Heart right ventricle (tissue), 16 donors: ENCODE results near the gene CARD9. TPM values are rescaled to one million over a fixed set of nuclear protein-coding genes. Genes with fewer than 3 reads are reported as not detected.
A peak's percentile ranks its signal among the peaks of the same experiment; 100 is the strongest.

Experiments
- ATAC-seq, 8 donors: fragments of 200-7000 bp; cut with Tn5 transposase; one replicate each; pipeline ENCODE4 v1.9.1; 2020; ENCODE audit warnings: mild to moderate bottlenecking in 8 of 8, moderate library complexity in 8 of 8, moderate number of reproducible peaks in 1 of 8
- DNase-seq, 2 donors: peaks; one replicate each; pipeline ENCODE4 v3.0.0-alpha.2; 2020
- H3K27ac ChIP-seq, 10 donors: fragments of 200-600 bp; sonication (generic) in 2 of 10; one replicate each; pipeline versions ENCODE4 v1.5.0 to v1.8.0; 2020 to 2022; ENCODE audit warnings: mild to moderate bottlenecking in 3 of 10
- H3K27me3 ChIP-seq, 7 donors: fragments of 200-600 bp; one replicate each; pipeline ENCODE4 v1.8.0; 2021 to 2022; ENCODE audit warnings: mild to moderate bottlenecking in 2 of 7
- H3K36me3 ChIP-seq, 9 donors: fragments of 200-600 bp; sonication (generic) in 1 of 9; one replicate each; pipeline versions ENCODE4 v1.5.0 to v1.8.0; 2020 to 2022; ENCODE audit warnings: mild to moderate bottlenecking in 2 of 9
- H3K4me1 ChIP-seq, 9 donors: fragments of 200-600 bp; sonication (generic) in 1 of 9; one replicate each; pipeline versions ENCODE4 v1.5.0 to v1.8.0; 2020 to 2022; ENCODE audit warnings: mild to moderate bottlenecking in 4 of 9
- H3K4me3 ChIP-seq, 10 donors: fragments of 200-600 bp; sonication (generic) in 2 of 10; one replicate each; pipeline versions ENCODE4 v1.5.0 to v1.8.0; 2020 to 2022; ENCODE audit warnings: mild to moderate bottlenecking in 7 of 10, moderate library complexity in 2 of 10
- H3K9me3 ChIP-seq, 11 donors: fragments of 200-600 bp in 10 of 11; sonication (generic) in 2 of 11; one replicate each; pipeline versions ENCODE4 v1.5.0 to v1.8.0; 2013 to 2022; ENCODE audit warnings: mild to moderate bottlenecking in 2 of 11, control low read depth in 1 of 11, moderate library complexity in 1 of 11
- CTCF ChIP-seq, 9 donors: fragments of 200-600 bp; sonication (generic) in 2 of 9; IDR thresholded peaks; one replicate each; pipeline versions ENCODE4 v1.5.0 to v1.8.0; 2021 to 2022; ENCODE audit warnings: antibody characterized with exemption in 9 of 9, mild to moderate bottlenecking in 5 of 9, moderate library complexity in 1 of 9
- WGBS, 2 donors: extraction: QIAGEN DNeasy Blood & Tissue Kit; methylation state at CpG; one replicate each; pipeline ENCODE4 v1.1.7; 2013; ENCODE audit warnings: inconsistent platforms in 1 of 2; 5-methylcytosine and 5-hydroxymethylcytosine counted together
- intact Hi-C, 10 donors: fragments of 100-400 bp; cut with DNase I; formaldehyde crosslinking; loops; one replicate each; pipeline versions ENCODE4 v1.11.1 to v1.14.2; 2022
- polyA plus RNA-seq, 2 donors: library from polyadenylated mRNA; stranded (reverse); fragments of 200-250 nt; gene quantifications; one replicate each; pipeline ENCODE4 v1.2.3, GENCODE V29; 2013
- total RNA-seq, 10 donors: library from RNA; stranded (reverse); fragmentation: NEBNext Ultra II Directional in 3 of 10; extraction: Animal tissue kit (Norgen Biotek cat#: 25700) in 3 of 10; gene quantifications; one replicate each; pipeline versions ENCODE4 v1.2.1 to v1.2.4, GENCODE V29; 2021 to 2023
- donor health status: Arrhythmogenic right ventricular cardiomyopathy.
- donor health status: ischemic (EF 13 %, LVEDD 7.1; RV severe dilation, severe dysfunction).
- donor health status: healthy with polysubstance abuse.
- donor health status: DM: no; HTN: yes; CAD: no.
- donor health status: DM: no; HTN: no; CAD: no.
- donor health status: ischemic (EF 25% LVEDD 6.9; RV normal size, moderate dysfunction).
- donor health status: ischemic (EF 25% LVEDD 5.7; RV mildly dilated, moderate dysfunction).
- donor health status: healthy.
- donor health status: DM: yes; HTN: yes; CAD: no.
- donor health status: Ischemic cardiomyopathy.
- donor health status: ischemic (EF 35%, LVEDD 5.7; RV mildly dilated, moderate dysfunction).
- donor health status: nonischemic (EF 11% LVEDD 7.7; RV severe dilation, severe dysfunction).
- donor health status: DM: yes; HTN: yes; CAD: no.
- donor health status: PGD.
- donor health status: ischemic (EF 29% LVEDD 5.4; RV normal size, mild dysfunction).
- donor health status: nonischemic (EF 23%, LVEDD 6.1; RV moderate dilation, normal function).

CARD9 gene
- total and polyA plus RNA-seq, 12 donors: 0.21 to 2.0 (median 1.1) TPM; not detected in 1

GRCh38 chr9:136342181-136343120 is 31.0 kb downstream of the CARD9 start:
- intact Hi-C loops: loop anchor here in 3 of 10 donors (2.0 to 10.0 kb wide), 3 partner anchors 20 to 62 kb away; partner anchors contain the start of genes SNAPC4 (in 2 of the 3) and DNLZ (in 1 of the 3)
- Histone ChIP-seq H3K36me3 (peaks cover 0 to 22% (median 2%) of the 10 kb centered on the region in 9 donors), H3K9me3 (no peaks in the 10 kb centered on the region), H3K4me1 (peaks cover 24 to 63% (median 48%) of the 10 kb centered on the region in 9 donors), H3K27me3 (no peaks in the 10 kb centered on the region), H3K27ac (peak overlapping the region; percentile 74 to 95 (median 92)), H3K4me3 (peak overlapping the region; percentile 18 to 53 (median 47))
- peak; percentile 88 to 90 for DNase-seq
- TF ChIP-seq CTCF (IDR thresholded peaks at IDR 0.05): no peak
- 16 to 25% methylated on average over 52 to 60 of the region's 60 CpGs for WGBS, 2 donors
- peak; percentile 65 to 79 (median 70) for ATAC-seq

GRCh38 chr9:136341769-136342168 is 31.7 kb downstream of the CARD9 start:
- no peak for TF ChIP-seq CTCF (IDR thresholded peaks at IDR 0.05)
- DNase-seq (no peak), ATAC-seq (no peak)
- Histone ChIP-seq H3K4me3 (peak overlapping the region in 4 of 10 donors; percentile 36 to 52 (median 50)), H3K4me1 (peaks cover 24 to 63% (median 48%) of the 10 kb centered on the region in 9 donors), H3K27ac (peak overlapping the region in 9 of 10 donors; percentile 74 to 95 (median 92)), H3K9me3 (no peaks in the 10 kb centered on the region), H3K27me3 (no peaks in the 10 kb centered on the region), H3K36me3 (peaks cover 0 to 29% (median 6%) of the 10 kb centered on the region in 9 donors)
- intact Hi-C loops: loop anchor here in 3 of 10 donors (2.0 to 10.0 kb wide), 3 partner anchors 21 to 63 kb away; partner anchors contain the start of genes SNAPC4 (in 2 of the 3) and DNLZ (in 1 of the 3)
- WGBS, 2 donors: 71 to 75% methylated on average over 10 of the region's 10 CpGs

GRCh38 chr9:136341042-136341655 is 32.3 kb downstream of the CARD9 start:
- no peak for TF ChIP-seq CTCF (IDR thresholded peaks at IDR 0.05)
- peaks cover 20 to 58% (median 42%) of the 10 kb centered on the region in 9 donors for H3K4me1 ChIP-seq
- 67 to 70% methylated on average over 18 of the region's 18 CpGs for WGBS, 2 donors
- H3K9me3 ChIP-seq: no peaks in the 10 kb centered on the region
- ATAC-seq (peak in 6 of 8 donors; percentile 9 to 59 (median 27)), DNase-seq (peak in 1 of 2 donors; percentile 63)
- intact Hi-C loops: loop anchor here in 1 of 10 donors (10.0 kb wide), 1 partner anchor 64 kb away; the partner anchor contains the start of gene SNAPC4
- no peak overlapping the region for H3K4me3 ChIP-seq
- peaks cover 0 to 35% (median 6%) of the 10 kb centered on the region in 9 donors for H3K36me3 ChIP-seq
- no peaks in the 10 kb centered on the region for H3K27me3 ChIP-seq
- H3K27ac ChIP-seq: peak overlapping the region in 9 of 10 donors; percentile 83 to 95 (median 92)
